Measurements from ENCODE around the gene CAPN7.

The CAPN7 gene

DNA sequence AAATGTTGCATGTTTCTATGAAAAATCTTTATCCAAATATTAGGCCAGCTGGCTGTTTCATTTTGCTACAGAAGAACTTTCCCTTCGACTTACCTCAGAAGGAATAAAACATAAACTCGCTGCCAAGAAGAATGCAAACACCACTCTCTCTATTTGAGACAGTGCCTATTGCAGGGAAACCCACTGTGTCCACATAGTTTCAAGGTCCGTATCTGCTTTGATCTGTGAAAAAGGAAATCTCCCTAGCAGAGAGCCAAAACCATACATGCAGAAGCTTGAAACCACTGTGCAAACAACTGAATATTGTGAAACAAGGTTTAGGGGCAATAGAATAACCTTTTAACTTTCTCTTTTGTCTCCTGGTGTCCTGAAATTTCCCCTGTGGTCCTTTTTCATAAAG lies 35.0 kb upstream of the CAPN7 start:
- TF ChIP-seq, protein P1, sequence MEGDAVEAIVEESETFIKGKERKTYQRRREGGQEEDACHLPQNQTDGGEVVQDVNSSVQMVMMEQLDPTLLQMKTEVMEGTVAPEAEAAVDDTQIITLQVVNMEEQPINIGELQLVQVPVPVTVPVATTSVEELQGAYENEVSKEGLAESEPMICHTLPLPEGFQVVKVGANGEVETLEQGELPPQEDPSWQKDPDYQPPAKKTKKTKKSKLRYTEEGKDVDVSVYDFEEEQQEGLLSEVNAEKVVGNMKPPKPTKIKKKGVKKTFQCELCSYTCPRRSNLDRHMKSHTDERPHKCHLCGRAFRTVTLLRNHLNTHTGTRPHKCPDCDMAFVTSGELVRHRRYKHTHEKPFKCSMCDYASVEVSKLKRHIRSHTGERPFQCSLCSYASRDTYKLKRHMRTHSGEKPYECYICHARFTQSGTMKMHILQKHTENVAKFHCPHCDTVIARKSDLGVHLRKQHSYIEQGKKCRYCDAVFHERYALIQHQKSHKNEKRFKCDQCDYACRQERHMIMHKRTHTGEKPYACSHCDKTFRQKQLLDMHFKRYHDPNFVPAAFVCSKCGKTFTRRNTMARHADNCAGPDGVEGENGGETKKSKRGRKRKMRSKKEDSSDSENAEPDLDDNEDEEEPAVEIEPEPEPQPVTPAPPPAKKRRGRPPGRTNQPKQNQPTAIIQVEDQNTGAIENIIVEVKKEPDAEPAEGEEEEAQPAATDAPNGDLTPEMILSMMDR (IDR thresholded peaks at IDR 0.05) = no peak

DNA sequence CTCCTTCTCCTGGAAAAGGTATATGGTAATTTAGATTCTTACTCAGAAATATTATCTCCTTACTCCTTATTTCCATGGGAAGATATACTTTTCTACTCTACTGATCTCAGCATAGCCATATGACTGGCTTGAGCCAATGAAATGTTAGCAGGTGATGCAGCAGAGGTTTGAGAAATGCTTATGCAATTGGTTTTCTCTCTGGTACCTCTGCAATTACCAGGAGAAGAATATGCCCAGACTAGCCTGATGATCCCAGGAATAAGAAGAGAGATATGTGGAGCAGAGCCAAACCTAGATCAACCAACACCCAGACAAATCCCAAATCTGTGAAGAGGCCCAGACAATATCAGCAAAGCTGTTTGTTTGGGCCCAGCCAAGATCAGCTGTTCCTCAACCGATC lies 33.2 kb upstream of the CAPN7 start:
- TF ChIP-seq, protein P1 (IDR thresholded peaks at IDR 0.05) = no peak

DNA sequence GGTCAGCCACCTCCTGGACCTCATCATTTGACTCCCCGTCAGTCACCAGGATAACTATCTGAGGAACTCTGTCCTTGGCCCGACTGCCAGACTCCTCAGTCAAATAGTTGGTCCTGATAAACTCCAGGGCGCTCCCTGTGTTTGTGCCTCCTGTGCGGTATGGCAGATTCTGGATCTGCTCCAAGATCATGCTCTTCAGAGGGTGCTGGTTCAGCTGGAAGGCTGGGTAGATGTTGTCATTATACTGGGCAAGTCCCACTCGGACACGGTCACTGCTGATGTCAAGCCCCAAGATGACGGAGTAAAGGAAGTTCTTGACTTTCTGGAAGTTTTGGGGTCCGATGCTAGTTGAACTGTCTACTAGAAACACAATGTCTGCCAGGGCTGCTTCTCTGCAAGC lies 31.1 kb upstream of the CAPN7 start:
- TF ChIP-seq, protein P1 (IDR thresholded peaks at IDR 0.05) = no peak

DNA sequence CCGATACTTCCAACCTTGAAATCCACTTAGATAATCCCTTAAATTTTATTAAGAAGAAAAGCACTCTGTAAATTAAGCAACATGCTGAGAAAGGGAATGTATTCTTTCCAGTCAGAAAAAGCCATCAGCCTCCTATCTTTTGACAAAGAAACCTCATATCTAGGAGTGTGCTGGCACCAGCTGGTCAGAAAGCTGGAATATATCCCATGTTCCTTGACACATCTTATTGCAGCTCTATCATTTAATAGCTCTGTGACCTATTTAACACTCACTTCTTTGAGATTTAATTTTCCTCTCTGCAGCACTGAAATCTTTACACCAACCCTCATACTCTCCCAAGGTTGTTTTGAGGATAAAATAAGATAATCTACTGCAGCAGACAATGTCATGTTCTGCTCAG lies 30.4 kb upstream of the CAPN7 start:
- TF ChIP-seq, protein P1 (IDR thresholded peaks at IDR 0.05) = no peak

DNA sequence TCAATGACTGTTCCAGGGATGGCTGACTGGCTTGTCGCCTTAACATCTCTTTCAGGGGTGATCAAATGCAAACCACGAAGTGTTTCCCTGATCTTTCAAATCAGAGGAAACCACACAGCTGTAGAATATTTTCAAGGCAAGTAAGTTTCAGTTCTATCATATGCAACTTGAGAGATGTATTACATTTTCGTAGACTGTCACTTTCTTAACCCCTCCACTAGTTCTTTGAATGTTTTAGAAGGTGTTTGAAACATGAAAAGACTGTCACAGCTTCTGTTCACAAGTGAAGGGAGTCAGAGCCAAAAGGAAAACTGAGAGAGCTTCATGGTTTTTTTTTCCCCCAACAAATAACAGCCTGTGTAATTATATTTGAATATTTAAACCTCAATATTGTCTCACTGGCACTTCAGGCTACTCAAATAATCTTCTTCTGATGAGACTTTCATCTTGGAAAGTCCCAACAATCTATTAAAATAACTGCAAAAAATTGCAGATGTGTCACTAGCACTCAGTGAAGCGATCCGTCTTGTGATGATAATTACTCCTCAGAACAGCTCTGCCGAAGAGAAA lies 25.9 kb upstream of the CAPN7 start:
- TF ChIP-seq, protein P1 (IDR thresholded peaks at IDR 0.05) = no peak

DNA sequence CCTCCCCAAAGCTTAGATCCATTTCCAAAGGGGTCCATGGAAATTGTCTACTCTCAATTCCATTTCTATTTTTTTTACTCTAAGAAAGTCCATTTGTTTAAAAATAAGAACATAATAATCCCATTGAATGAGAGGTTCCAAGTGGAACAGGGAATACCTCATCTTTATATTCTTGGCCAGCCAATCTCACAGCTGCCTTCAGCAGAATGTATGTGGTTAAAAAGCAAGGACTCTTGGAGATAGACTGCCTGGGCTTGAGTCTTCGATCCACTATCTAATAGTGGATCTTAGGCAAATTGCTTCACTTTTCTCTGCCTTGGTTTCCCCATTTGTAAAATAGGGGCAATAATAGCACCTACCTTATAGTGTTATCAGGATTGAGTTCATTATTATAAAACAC lies 24.5 kb upstream of the CAPN7 start:
- TF ChIP-seq, protein P1 (IDR thresholded peaks at IDR 0.05) = no peak

DNA sequence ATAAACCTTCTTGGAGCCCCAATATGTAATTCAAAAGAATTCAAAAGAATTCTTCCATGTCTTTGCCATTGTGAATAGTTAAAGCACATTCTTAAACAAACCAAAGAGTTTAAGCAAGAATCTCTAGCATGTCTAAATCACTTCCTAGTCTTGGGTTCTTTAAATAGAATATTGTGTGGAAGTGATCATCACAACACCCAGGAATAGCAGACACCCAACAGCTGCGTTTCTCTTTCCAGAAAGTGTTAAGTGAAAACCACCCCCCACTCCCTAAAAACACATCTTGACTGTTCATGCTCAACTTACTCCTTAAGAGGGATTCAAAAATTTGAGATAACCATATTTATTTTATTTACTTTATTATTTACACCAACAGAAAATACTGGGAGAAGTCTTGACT lies 24.1 kb upstream of the CAPN7 start:
- TF ChIP-seq, protein P1 (IDR thresholded peaks at IDR 0.05) = no peak

DNA sequence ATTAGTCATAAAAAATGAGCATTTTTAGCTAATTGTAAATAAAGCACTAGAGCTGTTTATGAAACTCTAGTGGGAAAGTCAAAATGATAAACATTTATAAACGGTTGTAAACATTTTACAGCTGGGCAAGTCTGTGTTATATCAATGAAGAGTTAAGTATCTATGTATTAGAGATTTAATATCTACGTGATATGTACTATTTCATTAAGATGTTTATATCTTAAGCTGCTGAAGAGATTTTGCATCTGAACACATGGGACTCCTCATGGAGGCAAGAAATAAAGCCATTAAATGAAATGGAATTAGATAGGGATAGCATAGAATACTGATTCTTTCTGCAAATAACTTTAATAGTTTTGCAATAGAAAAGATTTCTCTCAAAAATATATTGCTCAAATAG lies 23.0 kb upstream of the CAPN7 start:
- TF ChIP-seq, protein P1 (IDR thresholded peaks at IDR 0.05) = no peak
